ENCODE measurements around the gene MYO1C.
"Not testable (repeated sequence)": the region's sequence is repeated elsewhere in the genome, so short reads cannot be mapped to it uniquely, and the experiment has no call there.

The MYO1C gene
- 27.0 to 44.1 (median 29.4) reads per million in 3 donors for total RNA-seq

GRCh38 chr17:1492249-1493206 is at the start of gene MYO1C:
MYO1C (minus strand) TSS chr17:1492686; CDS start chr17:1492487, 199 bp downstream.
- H3K4me1 ChIP-seq (ENCODE audit: control insufficient read depth, insufficient read depth, low read length, poor library complexity, severe bottlenecking) = peaks cover 36% of the 10 kb centered on the region
- no peak for DNase-seq

GRCh38 chr17:1541367-1541904 is 49.0 kb upstream of the MYO1C start:
- Histone ChIP-seq H3K36me3 (ENCODE audit: control insufficient read depth, insufficient read depth, low read length) (peaks cover 39% of the 10 kb centered on the region), H3K27me3 (replicated peaks; ENCODE audit: control insufficient read depth, insufficient read depth, low read length, poor library complexity, severe bottlenecking) (no peaks in the 10 kb centered on the region), H3K9me3 (ENCODE audit: control insufficient read depth, low read length) (no peaks in the 10 kb centered on the region), H3K4me3 (ENCODE audit: insufficient read depth, low read depth, low read length, poor library complexity, severe bottlenecking) (no peak overlapping the region), H3K27ac (ENCODE audit: insufficient read depth, low read length, poor library complexity, severe bottlenecking) (no peak overlapping the region), H3K4me1 (ENCODE audit: control insufficient read depth, insufficient read depth, low read length, poor library complexity, severe bottlenecking) (no peaks in the 10 kb centered on the region)
- no peak for DNase-seq

More at GRCh38 chr17:1492249-1493206, at the start of gene MYO1C:
- Histone ChIP-seq H3K27ac (ENCODE audit: insufficient read depth, low read length, poor library complexity, severe bottlenecking) (peak within 1 kb of the TSS; percentile 23), H3K27me3 (replicated peaks; ENCODE audit: control insufficient read depth, insufficient read depth, low read length, poor library complexity, severe bottlenecking) (no peaks in the 10 kb centered on the region), H3K9me3 (ENCODE audit: control insufficient read depth, low read length) (no peaks in the 10 kb centered on the region), H3K4me3 (ENCODE audit: insufficient read depth, low read depth, low read length, poor library complexity, severe bottlenecking) (peak within 1 kb of the TSS; percentile 8), H3K36me3 (ENCODE audit: control insufficient read depth, insufficient read depth, low read length) (peaks cover 17% of the 10 kb centered on the region)

GRCh38 chr17:1539811-1540210 is 47.3 kb upstream of the MYO1C start:
- H3K27ac ChIP-seq (ENCODE audit: insufficient read depth, low read length, poor library complexity, severe bottlenecking) = no peak overlapping the region
- DNase-seq = no peak

GRCh38 chr17:1535737-1536136 is 43.3 kb upstream of the MYO1C start:
- no peaks in the 10 kb centered on the region for H3K4me1 ChIP-seq (ENCODE audit: control insufficient read depth, insufficient read depth, low read length, poor library complexity, severe bottlenecking)
- H3K27me3 ChIP-seq (replicated peaks; ENCODE audit: control insufficient read depth, insufficient read depth, low read length, poor library complexity, severe bottlenecking) = no peaks in the 10 kb centered on the region
- H3K9me3 ChIP-seq (ENCODE audit: control insufficient read depth, low read length) = no peaks in the 10 kb centered on the region
- no peak for DNase-seq
- H3K4me3 ChIP-seq (ENCODE audit: insufficient read depth, low read depth, low read length, poor library complexity, severe bottlenecking) = no peak overlapping the region
- H3K36me3 ChIP-seq (ENCODE audit: control insufficient read depth, insufficient read depth, low read length) = peaks cover 32% of the 10 kb centered on the region
- H3K27ac ChIP-seq (ENCODE audit: insufficient read depth, low read length, poor library complexity, severe bottlenecking) = no peak overlapping the region

More at GRCh38 chr17:1539811-1540210, 47.3 kb upstream of the MYO1C start:
- no peaks in the 10 kb centered on the region for H3K4me1 ChIP-seq (ENCODE audit: control insufficient read depth, insufficient read depth, low read length, poor library complexity, severe bottlenecking)
- H3K9me3 ChIP-seq (ENCODE audit: control insufficient read depth, low read length) = no peaks in the 10 kb centered on the region
- H3K36me3 ChIP-seq (ENCODE audit: control insufficient read depth, insufficient read depth, low read length) = peaks cover 39% of the 10 kb centered on the region
- H3K27me3 ChIP-seq (replicated peaks; ENCODE audit: control insufficient read depth, insufficient read depth, low read length, poor library complexity, severe bottlenecking) = no peaks in the 10 kb centered on the region
- H3K4me3 ChIP-seq (ENCODE audit: insufficient read depth, low read depth, low read length, poor library complexity, severe bottlenecking) = no peak overlapping the region

- no peak overlapping the region for H3K27ac ChIP-seq (ENCODE audit: insufficient read depth, low read length, poor library complexity, severe bottlenecking)
- peaks cover 28% of the 10 kb centered on the region for H3K36me3 ChIP-seq (ENCODE audit: control insufficient read depth, insufficient read depth, low read length)
- DNase-seq = no peak
Observed at GRCh38 chr17:1533661-1534325, 41.3 kb upstream of the MYO1C start.

GRCh38 chr17:1532836-1533602 is 40.5 kb upstream of the MYO1C start:
- H3K36me3 ChIP-seq (ENCODE audit: control insufficient read depth, insufficient read depth, low read length) = peaks cover 20% of the 10 kb centered on the region
- DNase-seq = peak in 2 of 3 donors; percentile 17 to 32
- H3K4me1 ChIP-seq (ENCODE audit: control insufficient read depth, insufficient read depth, low read length, poor library complexity, severe bottlenecking) = no peaks in the 10 kb centered on the region
- no peak overlapping the region for H3K4me3 ChIP-seq (ENCODE audit: insufficient read depth, low read depth, low read length, poor library complexity, severe bottlenecking)
- no peaks in the 10 kb centered on the region for H3K9me3 ChIP-seq (ENCODE audit: control insufficient read depth, low read length)
- H3K27me3 ChIP-seq (replicated peaks; ENCODE audit: control insufficient read depth, insufficient read depth, low read length, poor library complexity, severe bottlenecking) = no peaks in the 10 kb centered on the region
- H3K27ac ChIP-seq (ENCODE audit: insufficient read depth, low read length, poor library complexity, severe bottlenecking) = no peak overlapping the region

More at GRCh38 chr17:1533661-1534325, 41.3 kb upstream of the MYO1C start:
- Histone ChIP-seq H3K4me1 (ENCODE audit: control insufficient read depth, insufficient read depth, low read length, poor library complexity, severe bottlenecking) (no peaks in the 10 kb centered on the region), H3K4me3 (ENCODE audit: insufficient read depth, low read depth, low read length, poor library complexity, severe bottlenecking) (no peak overlapping the region), H3K9me3 (ENCODE audit: control insufficient read depth, low read length) (no peaks in the 10 kb centered on the region), H3K27me3 (replicated peaks; ENCODE audit: control insufficient read depth, insufficient read depth, low read length, poor library complexity, severe bottlenecking) (no peaks in the 10 kb centered on the region)

- Histone ChIP-seq H3K4me3 (ENCODE audit: insufficient read depth, low read depth, low read length, poor library complexity, severe bottlenecking) (no peak overlapping the region), H3K27me3 (replicated peaks; ENCODE audit: control insufficient read depth, insufficient read depth, low read length, poor library complexity, severe bottlenecking) (no peaks in the 10 kb centered on the region), H3K9me3 (ENCODE audit: control insufficient read depth, low read length) (no peaks in the 10 kb centered on the region), H3K27ac (ENCODE audit: insufficient read depth, low read length, poor library complexity, severe bottlenecking) (no peak overlapping the region), H3K4me1 (ENCODE audit: control insufficient read depth, insufficient read depth, low read length, poor library complexity, severe bottlenecking) (no peaks in the 10 kb centered on the region), H3K36me3 (ENCODE audit: control insufficient read depth, insufficient read depth, low read length) (peaks cover 15% of the 10 kb centered on the region)
- no peak for DNase-seq
Observed at GRCh38 chr17:1529863-1530262, 37.4 kb upstream of the MYO1C start.

- peak in 2 of 3 donors; percentile 15 to 26 for DNase-seq
- not testable (repeated sequence) for H3K36me3 ChIP-seq (ENCODE audit: control insufficient read depth, insufficient read depth, low read length); H3K4me3 ChIP-seq (ENCODE audit: insufficient read depth, low read depth, low read length, poor library complexity, severe bottlenecking); H3K27me3 ChIP-seq (replicated peaks; ENCODE audit: control insufficient read depth, insufficient read depth, low read length, poor library complexity, severe bottlenecking); H3K9me3 ChIP-seq (ENCODE audit: control insufficient read depth, low read length); H3K4me1 ChIP-seq (ENCODE audit: control insufficient read depth, insufficient read depth, low read length, poor library complexity, severe bottlenecking); H3K27ac ChIP-seq (ENCODE audit: insufficient read depth, low read length, poor library complexity, severe bottlenecking)
Observed at GRCh38 chr17:1526876-1527275, 34.4 kb upstream of the MYO1C start.

GRCh38 chr17:1522626-1523025 is 30.1 kb upstream of the MYO1C start:
- Histone ChIP-seq H3K4me1 (ENCODE audit: control insufficient read depth, insufficient read depth, low read length, poor library complexity, severe bottlenecking) (no peaks in the 10 kb centered on the region), H3K4me3 (ENCODE audit: insufficient read depth, low read depth, low read length, poor library complexity, severe bottlenecking) (no peak overlapping the region), H3K27me3 (replicated peaks; ENCODE audit: control insufficient read depth, insufficient read depth, low read length, poor library complexity, severe bottlenecking) (no peaks in the 10 kb centered on the region), H3K27ac (ENCODE audit: insufficient read depth, low read length, poor library complexity, severe bottlenecking) (no peak overlapping the region), H3K36me3 (ENCODE audit: control insufficient read depth, insufficient read depth, low read length) (peaks cover 9% of the 10 kb centered on the region), H3K9me3 (ENCODE audit: control insufficient read depth, low read length) (no peaks in the 10 kb centered on the region)
- DNase-seq = no peak

Data from effector memory CD4-positive, alpha-beta T cell (primary cell).